RCC 7860 (cell line): ENCODE results near the gene NDUFB7.
A peak's percentile ranks its signal among the peaks of the same experiment; 100 is the strongest.
"Not testable (repeated sequence)": the region's sequence is repeated elsewhere in the genome, so short reads cannot be mapped to it uniquely, and the experiment has no call there.

Experiments
- DNase-seq: peaks from one replicate; pipeline ENCODE4 v3.0.0-alpha.2; 2015; ENCODE audit warnings: low spot score
- FAIRE-seq: peaks from 2 replicates; lab custom pipeline; 2012; peaks lifted over from hg19 to GRCh38; lab: Jason Lieb, UNC

The NDUFB7 gene

GRCh38 chr19:14575428-14575980, 3.6 kb upstream of the NDUFB7 start:
- FAIRE-seq, result no peak
- no peak for DNase-seq

GRCh38 chr19:14570864-14571527, 870 bp downstream of the NDUFB7 start:
- FAIRE-seq (no peak), DNase-seq (no peak)

- no peak for DNase-seq
- no peak for FAIRE-seq
Measured at GRCh38 chr19:14567079-14567478, 4.8 kb downstream of the NDUFB7 start.

DNA sequence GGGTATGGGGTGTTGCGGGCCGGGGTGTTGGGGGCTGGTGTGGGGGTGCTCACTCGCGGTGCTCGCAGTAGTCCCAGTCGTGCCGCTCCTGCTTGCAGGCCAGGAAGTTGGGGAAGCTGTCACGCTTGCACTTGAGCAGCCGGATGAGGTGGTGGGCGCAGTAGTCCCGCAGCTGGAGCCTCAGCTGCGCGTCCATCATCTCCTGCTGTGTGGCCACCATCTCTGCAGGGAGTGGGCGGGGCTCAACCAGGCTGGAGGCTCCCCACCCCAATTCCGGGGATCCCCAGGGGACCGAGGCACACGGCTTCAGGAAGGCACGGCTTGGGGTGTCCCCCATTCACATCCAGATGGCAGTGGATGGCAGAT, 5.2 kb downstream of the NDUFB7 start:
- FAIRE-seq, result no peak
- DNase-seq, result no peak

DNA sequence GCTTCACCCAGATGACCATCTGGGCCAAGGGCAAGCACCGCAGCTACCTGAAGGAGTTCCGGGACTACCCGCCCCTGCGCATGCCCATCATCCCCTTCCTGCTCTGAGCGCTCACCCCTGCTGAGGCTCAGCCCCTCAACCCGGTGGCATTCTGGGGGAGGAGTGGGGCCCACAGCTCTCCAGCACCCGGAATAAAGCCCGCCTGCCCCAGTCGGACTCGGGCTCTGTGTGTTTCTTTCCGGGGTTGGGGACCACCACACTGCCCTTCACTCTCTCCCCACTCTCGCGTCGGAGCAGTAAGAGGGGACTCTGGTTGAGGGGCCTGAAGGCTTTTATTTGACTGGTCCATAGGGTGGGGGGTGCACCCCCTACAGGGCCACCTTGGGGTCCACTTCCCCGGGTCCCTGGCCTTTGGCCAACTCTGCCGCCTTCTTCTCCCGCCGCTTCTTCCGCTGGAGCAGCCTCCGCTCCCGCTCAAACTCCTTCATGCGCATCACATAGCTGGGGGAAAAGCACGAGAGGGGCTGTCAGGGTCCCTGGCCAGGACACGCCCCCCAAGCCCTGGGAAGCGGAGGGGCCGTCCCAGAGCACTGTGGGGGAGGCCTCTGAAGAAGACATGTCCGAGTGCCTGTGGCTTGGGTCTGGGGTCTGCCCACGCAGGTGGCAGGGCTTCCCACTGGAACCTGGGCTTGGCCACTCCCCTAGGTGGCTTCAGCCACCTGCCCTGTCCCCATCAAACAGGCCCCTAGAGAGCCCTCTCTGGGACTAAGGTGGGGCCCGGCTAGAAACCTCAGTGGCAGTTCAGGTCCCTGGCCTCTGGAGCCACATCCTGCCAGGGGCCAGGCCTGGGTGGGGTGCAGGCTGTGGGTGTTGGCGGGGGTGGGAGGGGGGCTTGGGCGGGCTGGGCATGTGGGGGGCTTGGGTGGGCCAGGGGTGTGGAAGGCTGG, 5.8 kb downstream of the NDUFB7 start:
- DNase-seq (no peak), FAIRE-seq (no peak)

GRCh38 chr19:14565298-14565679, 6.6 kb downstream of the NDUFB7 start:
- FAIRE-seq (no peak), DNase-seq (no peak)

DNA sequence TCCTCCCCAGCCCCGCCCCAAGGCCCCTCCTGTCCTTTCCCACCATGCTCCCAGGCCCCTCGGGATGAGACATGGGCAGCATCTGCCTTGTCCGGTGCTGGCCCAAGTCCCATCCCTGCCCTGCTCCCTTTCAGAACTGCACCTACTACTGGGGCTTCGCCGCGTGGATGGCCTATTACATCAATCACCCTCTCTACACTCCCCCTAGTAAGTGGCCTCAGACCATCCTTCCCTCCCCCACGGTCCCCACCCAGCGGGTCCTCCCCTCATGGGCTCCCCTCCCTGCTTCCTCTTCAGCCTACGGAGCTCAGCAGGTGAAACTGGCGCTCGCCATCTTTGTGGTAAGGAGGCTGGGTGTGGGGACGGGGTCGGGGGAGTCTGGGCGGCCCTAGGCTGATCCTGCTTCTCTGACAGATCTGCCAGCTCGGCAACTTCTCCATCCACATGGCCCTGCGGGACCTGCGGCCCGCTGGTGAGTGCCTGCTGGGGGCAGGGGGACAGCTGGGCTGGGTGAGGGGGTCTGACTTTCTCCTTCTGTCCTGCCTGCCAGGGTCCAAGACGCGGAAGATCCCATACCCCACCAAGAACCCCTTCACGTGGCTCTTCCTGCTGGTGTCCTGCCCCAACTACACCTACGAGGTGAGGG, 7.1 kb downstream of the NDUFB7 start:
- not testable (repeated sequence) for DNase-seq, FAIRE-seq

- FAIRE-seq, result no peak
- no peak for DNase-seq
Measured at GRCh38 chr19:14563989-14564651, 7.7 kb downstream of the NDUFB7 start.

DNA sequence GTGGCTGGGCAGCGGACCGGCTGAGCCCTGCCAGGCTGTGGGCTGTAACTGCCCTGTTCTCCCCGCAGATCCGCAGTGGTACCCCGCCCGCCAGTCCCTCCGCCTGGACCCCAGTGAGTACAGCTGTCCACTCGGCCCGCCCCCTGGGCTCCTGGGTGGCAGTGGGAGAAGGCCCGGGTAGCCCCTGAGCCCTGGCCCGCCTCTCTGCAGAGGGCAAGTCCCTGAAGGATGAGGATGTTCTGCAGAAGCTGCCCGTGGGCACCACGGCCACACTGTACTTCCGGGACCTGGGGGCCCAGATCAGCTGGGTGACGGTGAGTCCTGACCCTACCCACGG, 8.3 kb downstream of the NDUFB7 start:
- FAIRE-seq, result no peak
- DNase-seq, result no peak

GRCh38 chr19:14562660-14563589, 8.9 kb downstream of the NDUFB7 start:
- DNase-seq (no peak), FAIRE-seq (no peak)

- DNase-seq (peak; percentile 52), FAIRE-seq (peak; percentile 26)
Measured at GRCh38 chr19:14561847-14562351, 10.0 kb downstream of the NDUFB7 start.

GRCh38 chr19:14561249-14561648, 10.6 kb downstream of the NDUFB7 start:
- no peak for FAIRE-seq
- DNase-seq, result no peak

DNA sequence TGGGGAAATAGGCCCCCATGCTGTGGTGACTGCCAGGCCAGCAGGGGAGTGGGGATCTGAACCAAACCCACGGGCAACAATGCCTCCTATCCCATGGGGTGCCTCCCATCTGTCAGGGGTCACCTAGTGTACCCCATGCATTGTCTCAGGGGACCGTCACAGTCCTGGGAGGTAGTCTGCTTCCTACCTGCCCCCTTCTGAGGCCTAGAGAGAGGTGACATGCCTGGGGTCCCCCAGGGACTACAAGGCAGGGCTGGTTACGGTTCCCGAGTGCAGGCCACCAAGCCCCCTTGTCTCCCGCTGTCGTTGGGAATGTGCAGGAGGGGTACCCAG, 11.1 kb downstream of the NDUFB7 start:
- DNase-seq (no peak), FAIRE-seq (no peak)

GRCh38 chr19:14559916-14560775, 11.7 kb downstream of the NDUFB7 start:
- DNase-seq, result no peak
- no peak for FAIRE-seq

DNA sequence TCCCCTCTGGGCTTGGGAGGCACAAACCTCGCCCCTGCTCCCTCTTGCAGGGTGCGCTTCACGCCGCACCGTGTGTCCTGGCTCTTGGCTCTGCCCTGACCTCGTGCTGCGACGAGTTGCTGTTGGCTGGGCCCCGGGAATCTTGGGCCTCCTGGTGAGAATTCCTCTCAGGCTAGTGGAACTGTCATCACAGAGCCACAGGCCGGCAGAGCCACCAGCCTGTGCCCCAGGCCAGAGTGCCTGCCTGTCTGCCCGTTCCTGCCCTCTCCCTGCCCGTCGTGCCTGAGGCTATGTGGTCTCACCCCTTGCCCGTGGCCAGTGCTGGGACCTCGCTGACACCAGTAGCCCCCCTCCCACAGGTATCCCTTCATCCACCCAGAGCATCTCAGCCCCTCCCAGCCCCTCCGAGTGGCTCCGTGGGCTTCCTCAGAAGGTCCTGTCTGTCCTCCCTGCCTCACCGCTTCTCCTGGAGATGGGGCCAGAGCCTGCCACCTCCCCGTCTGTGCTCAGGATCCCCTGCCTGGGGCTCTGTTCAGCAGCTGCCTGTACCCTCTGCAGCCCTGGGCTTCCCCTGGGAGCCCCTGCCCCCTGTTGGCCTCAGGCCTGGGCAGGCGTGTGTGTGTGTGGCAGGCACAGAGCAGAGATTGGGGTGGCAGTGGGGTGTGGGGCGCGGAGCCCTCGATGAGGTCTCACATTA, 13.3 kb downstream of the NDUFB7 start:
- FAIRE-seq, result no peak
- no peak for DNase-seq

- FAIRE-seq (no peak), DNase-seq (peak; percentile 67)
Measured at GRCh38 chr19:14556662-14557188, 15.1 kb downstream of the NDUFB7 start.

DNA sequence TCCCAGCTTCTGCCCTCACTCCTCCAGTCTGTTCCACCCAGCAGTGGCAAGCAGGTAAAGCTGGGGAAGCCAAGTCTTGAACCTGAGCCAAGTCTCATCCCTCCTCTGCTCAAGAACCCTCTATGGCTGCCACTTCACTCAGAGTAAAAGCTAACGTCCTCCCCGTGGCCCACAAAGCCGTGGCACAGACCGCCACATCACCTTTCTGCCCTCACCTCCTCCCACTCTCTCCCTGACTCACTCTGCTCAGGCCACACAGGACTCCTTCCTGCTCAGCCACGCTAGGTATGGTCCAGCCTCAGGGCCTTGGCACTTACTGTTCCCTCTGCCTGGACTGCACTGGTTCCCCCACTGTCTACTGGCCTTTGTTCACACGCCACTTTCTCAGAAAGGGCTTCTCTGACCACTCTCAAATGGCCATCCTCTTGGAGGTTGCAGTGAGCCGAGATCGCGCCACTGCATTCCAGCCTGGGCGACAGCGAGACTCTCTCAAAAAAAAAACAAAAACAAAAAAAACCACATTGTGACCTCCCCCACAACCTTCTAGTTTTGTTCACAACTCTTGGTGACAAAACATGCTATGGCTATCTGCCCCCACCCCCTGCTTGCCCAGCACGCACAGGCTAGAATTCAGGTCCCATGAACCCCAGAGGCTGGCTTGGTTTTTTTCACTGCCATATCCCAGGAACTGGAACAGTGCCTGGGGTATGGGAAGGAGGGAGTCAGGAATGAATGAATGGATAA, 15.8 kb downstream of the NDUFB7 start:
- DNase-seq (peak; percentile 63), FAIRE-seq (peak; percentile 12)
